GM19463 (cell line): ENCODE measurements around the gene PPFIA4.

ENCODE experiments used
- ATAC-seq: cut with Tn5 transposase; IDR thresholded peaks from one replicate; pipeline ENCODE4 v1.9.1; 2021; ENCODE audit warnings: mild to moderate bottlenecking, moderate library complexity; ENCODE audit not compliant: unreplicated experiment

PPFIA4 gene

GRCh38 chr1:203124546-203125317 is 98.4 kb downstream of the PPFIA4 start:
- ATAC-seq: no peak

- no peak for ATAC-seq
Observed at GRCh38 chr1:203126151-203126865, 100.0 kb downstream of the PPFIA4 start.

GRCh38 chr1:203126866-203127665 is 100.8 kb downstream of the PPFIA4 start:
- ATAC-seq: no peak

GRCh38 chr1:203127666-203128430 is 101.6 kb downstream of the PPFIA4 start, which contains the start of gene ADORA1:
TSS of gene ADORA1 (plus strand) at chr1:203127726. CDS start at chr1:203128842, 1,116 bp downstream.
- ATAC-seq: no peak

GRCh38 chr1:203128431-203128715 is 102.1 kb downstream of the PPFIA4 start:
- no peak for ATAC-seq
